CD4-positive, alpha-beta T cell (primary cell): ENCODE results near the gene GRM2. TPM values are rescaled to one million over a fixed set of nuclear protein-coding genes. Genes with fewer than 3 reads are reported as not detected.
"Not testable (repeated sequence)": the region's sequence is repeated elsewhere in the genome, so short reads cannot be mapped to it uniquely, and the experiment has no call there.

Experiments
- ATAC-seq: fragments of 200-7000 bp; cut with Tn5 transposase; one replicate; pipeline ENCODE4 v1.10.0; 2022; ENCODE audit warnings: mild to moderate bottlenecking; ENCODE audit not compliant: poor library complexity
- CTCF ChIA-PET: fragments of 350-600 bp; sonication (Branson Sonifier 250); formaldehyde crosslinking; loops from one replicate; lab custom pipeline; 2021; ENCODE audit warnings: antibody characterized with exemption, inconsistent platforms; lab: Charles Lee
- POLR2A ChIA-PET: fragments of 350-600 bp; sonication (Branson Sonifier 250); formaldehyde crosslinking; loops from one replicate; lab custom pipeline; 2021; ENCODE audit warnings: antibody characterized with exemption, inconsistent platforms; lab: Charles Lee
- DNase-seq, 14 experiments: peaks; one replicate each; pipeline ENCODE4 v3.0.0-alpha.2; 2013 to 2020; ENCODE audit warnings: mixed read lengths in 2 of 14
- H3K27ac ChIP-seq, 2 donors: one replicate each; pipeline versions ENCODE4 v1.5.1 to v1.7.0; 2013; ENCODE audit warnings: low read length in 2 of 2, low read depth in 1 of 2, mild to moderate bottlenecking in 1 of 2
- H3K27me3 ChIP-seq, 2 experiments: 1 replicate in 1 of 2; 2 replicates in 1 of 2; pipeline versions ENCODE4 v1.6.1 to v1.7.0; 2013; ENCODE audit warnings: low read length in 2 of 2, control low read depth in 1 of 2, mild to moderate bottlenecking in 1 of 2, moderate library complexity in 1 of 2; ENCODE audit not compliant: insufficient read depth in 2 of 2, control insufficient read depth in 1 of 2
- H3K36me3 ChIP-seq: one replicate; pipeline ENCODE4 v1.6.1; 2013; ENCODE audit warnings: low read length, control low read depth; ENCODE audit not compliant: insufficient read depth
- H3K4me1 ChIP-seq: one replicate; pipeline ENCODE4 v1.6.1; 2013; ENCODE audit warnings: low read length, control low read depth; ENCODE audit not compliant: insufficient read depth
- H3K4me3 ChIP-seq: one replicate; pipeline ENCODE4 v1.5.1; 2013; ENCODE audit warnings: mild to moderate bottlenecking, low read length, moderate library complexity
- H3K9me3 ChIP-seq, 2 experiments: 1 replicate in 1 of 2; 2 replicates in 1 of 2; pipeline versions ENCODE4 v1.6.1 to v1.7.0; 2013; ENCODE audit warnings: low read length in 2 of 2, mild to moderate bottlenecking in 2 of 2, control low read depth in 1 of 2, moderate library complexity in 1 of 2; ENCODE audit not compliant: control insufficient read depth in 1 of 2, insufficient read depth in 1 of 2
- H3K27ac Mint-ChIP-seq: one replicate; pipeline ENCODE4 v1.8.0; 2020; ENCODE audit warnings: mixed read lengths
- H3K27me3 Mint-ChIP-seq: one replicate; pipeline ENCODE4 v1.8.0; 2021; ENCODE audit warnings: mixed read lengths
- H3K36me3 Mint-ChIP-seq: one replicate; pipeline ENCODE4 v1.8.0; 2021; ENCODE audit warnings: low read depth, mixed read lengths
- H3K4me1 Mint-ChIP-seq: one replicate; pipeline ENCODE4 v1.8.0; 2021; ENCODE audit warnings: low read depth, mixed read lengths
- H3K4me3 Mint-ChIP-seq: one replicate; pipeline ENCODE4 v1.8.0; 2020; ENCODE audit warnings: mild to moderate bottlenecking, mixed read lengths
- H3K9me3 Mint-ChIP-seq: one replicate; pipeline ENCODE4 v1.8.0; 2020; ENCODE audit warnings: mixed read lengths
- CTCF ChIP-seq: fragments of 200-600 bp; IDR thresholded peaks from one replicate; pipeline ENCODE4 v1.8.0; 2022; ENCODE audit warnings: antibody characterized with exemption, mild to moderate bottlenecking
- intact Hi-C, 2 experiments: fragments of 100-400 bp; cut with DNase I in 1 of 2; cut with micrococcal nuclease in 1 of 2; formaldehyde crosslinking; loops; one replicate each; pipeline versions ENCODE4 v1.15.1 to v1.9.0; 2023 to 2025; cut with DNase I, micrococcal nuclease
- total RNA-seq, 174 experiments: library from RNA in 2 of 174; stranded (reverse) in 2 of 174; gene quantifications; one replicate each; pipeline ENCODE4 v1.2.3 and lab custom pipeline; 2021 to 2026

GRM2 gene
- total RNA-seq, 2 experiments from 2014 or later, result 4.1 to 4.2 TPM

GRCh38 chr3:51751287-51751686 lies 44.4 kb downstream of the GRM2 start:
- Histone ChIP-seq H3K27me3 (no peaks in the 10 kb centered on the region), H3K36me3 (no peaks in the 10 kb centered on the region), H3K9me3 (no peaks in the 10 kb centered on the region), H3K4me3 (no peak overlapping the region), H3K4me1 (no peaks in the 10 kb centered on the region), H3K27ac (no peak overlapping the region)
- CTCF ChIA-PET, result no interaction called here
- POLR2A ChIA-PET, result no interaction called here
- no peak overlapping the region for H3K4me3 Mint-ChIP-seq
- peaks cover 4% of the 10 kb centered on the region for H3K9me3 Mint-ChIP-seq
- no peaks in the 10 kb centered on the region for H3K36me3 Mint-ChIP-seq
- H3K4me1 Mint-ChIP-seq, result peaks cover 7% of the 10 kb centered on the region
- intact Hi-C loops, result no loop called here
- H3K27me3 Mint-ChIP-seq, result peaks cover 3% of the 10 kb centered on the region
- H3K27ac Mint-ChIP-seq, result no peak overlapping the region
- TF ChIP-seq CTCF, result no peak
- ATAC-seq (no peak), DNase-seq (no peak)

GRCh38 chr3:51753763-51754750 lies 47.2 kb downstream of the GRM2 start:
- intact Hi-C loops, POLR2A ChIA-PET, H3K27me3 Mint-ChIP-seq, H3K27ac ChIP-seq, H3K9me3 Mint-ChIP-seq, H3K4me1 Mint-ChIP-seq, H3K36me3 ChIP-seq, H3K4me3 Mint-ChIP-seq, H3K9me3 ChIP-seq, CTCF ChIA-PET, H3K4me1 ChIP-seq, H3K27me3 ChIP-seq, ATAC-seq, H3K36me3 Mint-ChIP-seq, H3K4me3 ChIP-seq, DNase-seq, H3K27ac Mint-ChIP-seq: not testable (repeated sequence)

GRCh38 chr3:51759203-51759602 lies 52.3 kb downstream of the GRM2 start:
- Histone ChIP-seq H3K36me3 (no peaks in the 10 kb centered on the region), H3K27me3 (no peaks in the 10 kb centered on the region), H3K4me1 (no peaks in the 10 kb centered on the region), H3K4me3 (no peak overlapping the region), H3K9me3 (peaks cover 15 to 29% of the 10 kb centered on the region in 2 experiments), H3K27ac (no peak overlapping the region)
- H3K27ac Mint-ChIP-seq, result no peak overlapping the region
- H3K36me3 Mint-ChIP-seq, result peaks cover 15% of the 10 kb centered on the region
- ChIA-PET CTCF (no interaction called here), POLR2A (no interaction called here)
- peaks cover 21% of the 10 kb centered on the region for H3K9me3 Mint-ChIP-seq
- H3K4me1 Mint-ChIP-seq, result no peaks in the 10 kb centered on the region
- ATAC-seq (no peak), DNase-seq (no peak)
- intact Hi-C loops, result no loop called here
- no peak overlapping the region for H3K4me3 Mint-ChIP-seq
- no peak for TF ChIP-seq CTCF
- H3K27me3 Mint-ChIP-seq, result peaks cover 13% of the 10 kb centered on the region

Other genes starting within 250 kb of the GRM2 start
- gene DCAF1, start 207.1 kb upstream of the GRM2 start, total RNA-seq, result 10 to 100 TPM; 18.9 to 19.2 TPM
- gene RAD54L2, start 168.3 kb upstream of the GRM2 start, total RNA-seq, result 10 to 100 TPM; 39.9 to 41.7 TPM
- 10 to 100 TPM; 24.9 to 25.9 TPM for gene TEX264, start 35.8 kb upstream of the GRM2 start, total RNA-seq
- gene IQCF6, start 72.2 kb downstream of the GRM2 start, total RNA-seq, result not detected
- gene IQCF2, start 154.5 kb downstream of the GRM2 start, total RNA-seq, result not detected
- gene IQCF5, start 168.5 kb downstream of the GRM2 start, total RNA-seq, result not detected
- not detected for gene IQCF1, start 196.3 kb downstream of the GRM2 start, total RNA-seq
- 1 to 10 TPM; 6.4 to 7.6 TPM for gene RRP9, start 234.8 kb downstream of the GRM2 start, total RNA-seq
- 1 to 10 TPM; 5.8 to 6.4 TPM for gene PARP3, start 235.3 kb downstream of the GRM2 start, total RNA-seq
- not detected for gene GPR62, start 248.3 kb downstream of the GRM2 start, total RNA-seq